GM12892 (cell line): Measurements from ENCODE around the gene ELOVL2.

Experiments used
- DNase-seq: peaks from one replicate; pipeline ENCODE4 v3.0.0; 2011; ENCODE audit not compliant: insufficient read length
- FAIRE-seq: peaks from 2 replicates; lab custom pipeline; 2011; peaks lifted over from hg19 to GRCh38; lab: Jason Lieb, UNC
- POLR2A ChIP-seq: IDR thresholded peaks from 2 replicates; pipeline ENCODE4 v1.6.1; 2011; ENCODE audit warnings: low read depth, low read length, control low read depth
- POLR2AphosphoS5 ChIP-seq: IDR thresholded peaks from 2 replicates; pipeline ENCODE4 v1.6.1; 2011; ENCODE audit warnings: low read depth, low read length, control low read depth
- TAF1 ChIP-seq: IDR thresholded peaks from 2 replicates; pipeline ENCODE4 v1.6.1; 2011; ENCODE audit warnings: low read depth, mild to moderate bottlenecking, control low read depth, low read length, borderline replicate concordance

Gene ELOVL2

GRCh38 chr6:11030904-11031303 is 13.2 kb downstream of the ELOVL2 start:
- DNase-seq (no peak), FAIRE-seq (no peak)
- TF ChIP-seq TAF1, result no peak
- no peak for TF ChIP-seq POLR2A
- no peak for TF ChIP-seq POLR2AphosphoS5

DNA sequence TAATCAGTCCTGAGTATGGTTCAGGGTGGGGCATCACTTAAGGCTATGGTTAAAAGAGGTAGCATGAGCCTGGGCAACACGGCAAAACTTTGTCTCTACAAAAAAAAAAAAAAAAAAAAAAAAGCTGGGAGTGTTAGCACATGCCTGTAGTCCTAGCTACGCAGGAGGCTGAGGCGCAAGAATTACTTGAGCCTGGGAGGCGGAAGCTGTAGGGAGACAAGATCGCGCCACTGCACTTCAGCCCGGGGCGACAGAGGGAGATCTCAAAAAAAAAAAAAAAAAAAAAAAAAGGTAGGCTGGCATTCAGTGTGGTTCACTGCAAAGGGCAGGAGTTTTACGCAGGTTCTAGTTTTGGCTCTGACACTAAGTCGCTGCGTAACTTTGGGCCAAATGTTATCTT is 15.1 kb downstream of the ELOVL2 start:
- FAIRE-seq, result no peak
- DNase-seq, result no peak
- TF ChIP-seq POLR2AphosphoS5, result no peak
- no peak for TF ChIP-seq TAF1
- no peak for TF ChIP-seq POLR2A

- no peak for TF ChIP-seq TAF1
- DNase-seq (no peak), FAIRE-seq (no peak)
Observed at GRCh38 chr6:11027565-11028110, 16.5 kb downstream of the ELOVL2 start.

- no peak for DNase-seq
- TF ChIP-seq POLR2AphosphoS5 (no peak), POLR2A (no peak), TAF1 (no peak)
- peak; percentile 33 for FAIRE-seq
Observed at GRCh38 chr6:11025921-11026635, 18.0 kb downstream of the ELOVL2 start.

DNA sequence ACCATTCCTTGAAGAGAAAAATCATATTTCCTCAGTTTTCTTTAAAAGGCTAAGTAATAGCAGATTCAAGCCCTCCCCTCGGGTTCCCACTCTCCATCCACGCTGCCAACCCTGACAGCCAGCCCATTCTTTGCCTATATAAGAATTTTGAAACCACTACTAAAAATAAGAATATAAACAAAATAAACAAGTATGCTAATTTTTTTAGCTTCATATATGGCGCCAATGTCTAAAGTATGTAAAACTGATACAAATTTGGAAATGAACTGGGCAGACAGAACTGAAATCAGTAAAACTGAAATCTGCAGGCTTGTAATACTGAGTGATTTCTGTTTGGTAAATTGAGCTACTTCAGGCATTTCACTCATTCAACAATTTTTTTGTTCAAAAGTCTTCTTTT is 19.0 kb downstream of the ELOVL2 start:
- DNase-seq, result no peak
- TF ChIP-seq TAF1 (no peak), POLR2A (no peak), POLR2AphosphoS5 (no peak)
- FAIRE-seq, result no peak

GRCh38 chr6:11023032-11023431 is 21.1 kb downstream of the ELOVL2 start:
- no peak for DNase-seq
- FAIRE-seq, result no peak
- no peak for TF ChIP-seq POLR2A
- no peak for TF ChIP-seq TAF1
- no peak for TF ChIP-seq POLR2AphosphoS5

DNA sequence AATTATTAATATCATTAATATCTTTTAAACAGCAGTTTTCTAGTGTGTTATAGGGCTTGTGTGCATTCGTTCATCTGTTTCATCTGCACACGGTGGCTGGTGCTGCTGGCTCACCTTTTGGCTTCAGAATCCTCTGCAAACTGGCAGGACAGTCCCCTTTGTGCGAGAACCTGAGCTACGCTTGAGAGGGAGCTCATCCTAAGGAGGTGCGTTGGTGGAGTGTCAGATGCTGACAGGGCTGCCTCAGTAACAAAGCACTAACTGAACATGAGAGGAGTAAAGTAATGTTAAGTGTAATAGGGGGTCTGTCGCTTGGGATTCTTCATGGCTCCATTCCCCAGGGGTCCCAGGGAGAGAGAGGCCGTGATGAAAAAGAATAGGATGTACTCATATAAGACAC is 22.4 kb downstream of the ELOVL2 start:
- TF ChIP-seq TAF1 (no peak), POLR2AphosphoS5 (no peak), POLR2A (no peak)
- no peak for DNase-seq
- no peak for FAIRE-seq

- FAIRE-seq, result no peak
- no peak for DNase-seq
- TF ChIP-seq POLR2A (no peak), TAF1 (no peak), POLR2AphosphoS5 (no peak)
Observed at GRCh38 chr6:11021003-11021402, 23.1 kb downstream of the ELOVL2 start.

DNA sequence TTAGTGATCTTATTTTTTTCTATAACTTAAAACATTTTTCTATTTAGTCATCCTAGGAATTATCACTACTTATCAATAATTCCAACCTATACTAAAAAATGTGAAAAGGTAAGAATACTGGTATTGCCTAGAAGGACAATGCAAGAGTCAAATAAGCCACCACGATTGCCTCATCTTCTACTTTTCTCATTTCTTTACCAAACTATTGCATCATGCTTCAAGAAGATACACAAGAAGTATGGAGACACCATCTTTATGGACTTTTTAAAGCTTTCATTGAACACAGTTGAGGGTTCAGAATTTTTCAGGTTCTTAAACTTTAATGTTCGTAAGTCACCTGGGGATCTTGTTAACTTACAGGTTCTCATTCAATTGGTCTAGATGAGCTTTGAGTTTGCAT is 25.9 kb downstream of the ELOVL2 start:
- TF ChIP-seq POLR2A, result no peak
- TF ChIP-seq TAF1, result no peak
- no peak for TF ChIP-seq POLR2AphosphoS5
- FAIRE-seq (no peak), DNase-seq (no peak)

DNA sequence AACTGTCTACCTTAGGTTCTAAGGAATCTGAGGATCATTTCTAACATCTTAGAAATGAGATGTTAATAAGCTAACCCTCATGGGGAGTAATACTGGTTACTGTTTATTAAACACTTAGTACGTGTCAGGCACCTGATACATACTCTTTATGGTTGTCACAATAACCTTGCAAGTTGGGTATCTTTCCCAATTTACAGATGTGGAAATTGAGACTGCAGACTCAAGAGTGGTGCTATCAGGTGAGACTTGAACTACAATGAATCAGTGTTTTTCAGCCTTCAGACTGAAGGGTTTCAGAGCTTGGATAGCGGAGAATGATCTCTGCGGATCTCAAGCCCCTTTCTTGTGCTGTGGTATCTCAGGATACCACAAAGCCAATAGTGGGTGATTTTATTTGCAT is 27.0 kb downstream of the ELOVL2 start:
- DNase-seq, result no peak
- TF ChIP-seq POLR2A (no peak), POLR2AphosphoS5 (no peak), TAF1 (no peak)
- no peak for FAIRE-seq

DNA sequence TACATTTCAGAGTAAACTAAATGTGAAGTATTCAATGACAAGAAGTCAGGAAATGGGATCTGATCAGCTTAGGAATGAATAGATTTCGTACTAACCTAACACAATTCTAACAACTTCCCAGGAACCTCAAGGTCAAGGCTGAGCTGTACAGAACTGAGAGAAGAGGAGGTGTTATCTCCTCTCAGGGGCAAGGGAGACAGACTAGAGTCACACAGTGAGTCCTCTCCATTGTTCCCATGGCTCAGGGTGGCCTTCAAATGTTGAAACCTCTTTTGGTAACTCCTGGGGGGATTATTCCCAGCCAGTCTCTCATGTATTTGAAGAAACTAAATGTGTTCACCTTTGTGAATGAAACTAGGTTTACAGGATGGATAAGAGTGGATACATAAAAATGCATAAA is 27.7 kb downstream of the ELOVL2 start:
- TF ChIP-seq TAF1 (no peak), POLR2A (no peak), POLR2AphosphoS5 (no peak)

DNA sequence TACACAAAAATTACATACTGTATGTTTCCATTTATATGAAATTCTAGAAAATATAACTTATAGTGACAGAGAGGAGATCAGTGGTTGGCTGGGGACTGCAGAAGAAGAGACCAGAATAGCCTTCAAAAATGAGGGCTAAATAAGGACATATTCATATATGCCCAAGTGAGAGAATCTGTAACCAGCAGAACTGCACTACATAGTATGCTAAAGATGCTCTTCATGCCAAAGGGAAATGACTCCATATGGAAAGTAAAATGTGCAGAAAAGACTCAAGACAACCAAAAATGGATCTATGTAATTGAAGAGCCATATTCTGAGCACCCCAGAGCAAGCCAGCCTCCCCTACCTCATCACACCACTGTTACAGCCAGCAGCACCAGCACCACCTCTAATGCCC is 29.0 kb downstream of the ELOVL2 start:
- TF ChIP-seq TAF1 (no peak), POLR2AphosphoS5 (no peak), POLR2A (no peak)
- no peak for FAIRE-seq
- no peak for DNase-seq

More for the DNA sequence above, 27.7 kb downstream of the ELOVL2 start:
- FAIRE-seq, result no peak
- no peak for DNase-seq

- no peak for TF ChIP-seq TAF1
- TF ChIP-seq POLR2AphosphoS5, result no peak
- TF ChIP-seq POLR2A, result no peak
- FAIRE-seq (no peak), DNase-seq (no peak)
Observed at GRCh38 chr6:11013721-11014070, 30.4 kb downstream of the ELOVL2 start.
